Smooth muscle cell (in vitro differentiated cells): ENCODE measurements around the gene TRPM1. TPM values are rescaled to one million over a fixed set of nuclear protein-coding genes. Genes with fewer than 3 reads are reported as not detected.
A peak's percentile ranks its signal among the peaks of the same experiment; 100 is the strongest.

Experiments
- DNase-seq: peaks from one replicate; lab custom pipeline; 2025; ENCODE audit not compliant: unreplicated experiment; lab: John Stamatoyannopoulos, UW
- H2AFZ ChIP-seq: fragments of 200-600 bp; sonication (generic); 2 replicates; pipeline ENCODE4 v1.6.0; 2016; ENCODE audit warnings: antibody characterized with exemption, low read depth, mild to moderate bottlenecking
- H3F3A ChIP-seq: fragments of 200-600 bp; sonication (generic); 2 replicates; pipeline ENCODE4 v1.6.0; 2017; ENCODE audit warnings: antibody characterized with exemption, low read depth
- H3K27ac ChIP-seq: fragments of 200-600 bp; sonication (generic); 2 replicates; pipeline ENCODE4 v1.5.1; 2016; ENCODE audit warnings: low read depth, mild to moderate bottlenecking
- H3K27me3 ChIP-seq: fragments of 200-600 bp; sonication (generic); 2 replicates; pipeline ENCODE4 v1.6.1; 2016; ENCODE audit warnings: low read depth, mild to moderate bottlenecking
- H3K36me3 ChIP-seq: fragments of 200-600 bp; sonication (generic); 2 replicates; pipeline ENCODE4 v1.5.1; 2016; ENCODE audit warnings: low read depth
- H3K4me1 ChIP-seq: fragments of 200-600 bp; sonication (generic); 2 replicates; pipeline ENCODE4 v1.5.1; 2016; ENCODE audit warnings: low read depth
- H3K4me2 ChIP-seq: fragments of 200-600 bp; sonication (generic); 2 replicates; pipeline ENCODE4 v1.6.0; 2016; ENCODE audit warnings: mild to moderate bottlenecking
- H3K4me3 ChIP-seq: fragments of 200-600 bp; sonication (generic); 2 replicates; pipeline ENCODE4 v1.5.1; 2016; ENCODE audit warnings: mild to moderate bottlenecking
- H3K79me2 ChIP-seq: fragments of 200-600 bp; sonication (generic); 2 replicates; pipeline ENCODE4 v1.6.0; 2016; ENCODE audit warnings: low read depth, mild to moderate bottlenecking
- H3K9ac ChIP-seq: fragments of 200-600 bp; sonication (generic); 2 replicates; pipeline ENCODE4 v1.6.0; 2016; ENCODE audit warnings: low read depth
- H3K9me3 ChIP-seq: fragments of 200-600 bp; sonication (generic); replicated peaks from 2 replicates; pipeline ENCODE4 v1.5.1; 2016; ENCODE audit warnings: low read depth
- H4K20me1 ChIP-seq: fragments of 200-600 bp; sonication (generic); 2 replicates; pipeline ENCODE4 v1.6.0; 2016; ENCODE audit warnings: low read depth
- WGBS: methylation state at CpG from one replicate; pipeline ENCODE4 v1.1.7; 2016; ENCODE audit warnings: low lambda C conversion rate; 5-methylcytosine and 5-hydroxymethylcytosine counted together
- polyA plus RNA-seq: library from polyadenylated mRNA; unstranded; fragments of >200 nt; fragmentation: Nextera tagmentation; extraction: Ambion mirVana; gene quantifications from 2 replicates; pipeline ENCODE4 v1.2.1, GENCODE V29; 2016
- total RNA-seq: library from RNA; depleted of rRNA; stranded (reverse); fragments of >200 nt; gene quantifications from 2 replicates; pipeline ENCODE4 v1.2.3, GENCODE V29; 2014
- TF ChIP-seq, protein P1 (sequence below): fragments of 200-600 bp; sonication (generic); IDR thresholded peaks from 2 replicates; pipeline ENCODE4 v1.5.1; 2017; ENCODE audit warnings: borderline replicate concordance, mild to moderate bottlenecking, antibody characterized with exemption; ENCODE audit not compliant: insufficient read depth, poor library complexity, severe bottlenecking

TRPM1 gene
- total and polyA plus RNA-seq, 2 experiments from 2014 or later, result not detected

DNA sequence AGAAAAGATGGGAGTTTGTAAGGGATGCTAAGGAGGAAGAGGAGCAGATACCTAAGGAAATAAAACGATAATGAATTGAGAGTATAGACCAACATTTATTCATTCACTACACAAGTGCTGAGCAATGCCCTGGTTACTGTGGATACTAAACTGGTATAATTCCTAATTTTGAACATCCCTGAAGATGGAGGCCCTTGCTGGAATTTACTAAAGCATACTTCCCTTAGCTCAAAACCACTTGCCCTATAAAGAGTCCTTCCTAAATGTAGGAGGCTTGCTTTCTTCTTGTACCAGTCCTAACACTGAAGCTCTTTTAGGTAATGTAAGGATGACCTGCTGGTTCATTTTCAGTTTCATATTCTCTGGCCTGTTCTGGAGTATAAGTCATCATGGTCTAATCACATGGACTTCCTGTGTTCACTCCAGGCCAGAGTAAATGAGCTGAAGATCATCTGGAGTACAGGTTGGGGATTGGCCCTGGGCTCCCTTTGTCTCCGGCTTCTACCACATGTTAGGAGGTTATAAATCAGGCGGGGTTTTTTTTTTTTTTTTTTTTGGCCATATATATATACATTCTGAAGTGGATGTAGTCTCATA is 70.0 kb downstream of the TRPM1 start:
- Histone ChIP-seq H3K9me3 (no peaks in the 10 kb centered on the region), H3K27ac (no peak overlapping the region), H3K9ac (no peak overlapping the region), H3F3A (no peaks in the 10 kb centered on the region), H3K4me2 (no peak overlapping the region), H3K4me3 (no peak overlapping the region), H3K4me1 (no peaks in the 10 kb centered on the region), H3K79me2 (no peaks in the 10 kb centered on the region), H4K20me1 (no peaks in the 10 kb centered on the region), H3K27me3 (no peaks in the 10 kb centered on the region), H2AFZ (no peak overlapping the region), H3K36me3 (no peaks in the 10 kb centered on the region)
- TF ChIP-seq, protein P1, sequence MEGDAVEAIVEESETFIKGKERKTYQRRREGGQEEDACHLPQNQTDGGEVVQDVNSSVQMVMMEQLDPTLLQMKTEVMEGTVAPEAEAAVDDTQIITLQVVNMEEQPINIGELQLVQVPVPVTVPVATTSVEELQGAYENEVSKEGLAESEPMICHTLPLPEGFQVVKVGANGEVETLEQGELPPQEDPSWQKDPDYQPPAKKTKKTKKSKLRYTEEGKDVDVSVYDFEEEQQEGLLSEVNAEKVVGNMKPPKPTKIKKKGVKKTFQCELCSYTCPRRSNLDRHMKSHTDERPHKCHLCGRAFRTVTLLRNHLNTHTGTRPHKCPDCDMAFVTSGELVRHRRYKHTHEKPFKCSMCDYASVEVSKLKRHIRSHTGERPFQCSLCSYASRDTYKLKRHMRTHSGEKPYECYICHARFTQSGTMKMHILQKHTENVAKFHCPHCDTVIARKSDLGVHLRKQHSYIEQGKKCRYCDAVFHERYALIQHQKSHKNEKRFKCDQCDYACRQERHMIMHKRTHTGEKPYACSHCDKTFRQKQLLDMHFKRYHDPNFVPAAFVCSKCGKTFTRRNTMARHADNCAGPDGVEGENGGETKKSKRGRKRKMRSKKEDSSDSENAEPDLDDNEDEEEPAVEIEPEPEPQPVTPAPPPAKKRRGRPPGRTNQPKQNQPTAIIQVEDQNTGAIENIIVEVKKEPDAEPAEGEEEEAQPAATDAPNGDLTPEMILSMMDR, result no peak
- 98% methylated on average over 3 of the region's 3 CpGs for WGBS
- DNase-seq, result no peak

DNA sequence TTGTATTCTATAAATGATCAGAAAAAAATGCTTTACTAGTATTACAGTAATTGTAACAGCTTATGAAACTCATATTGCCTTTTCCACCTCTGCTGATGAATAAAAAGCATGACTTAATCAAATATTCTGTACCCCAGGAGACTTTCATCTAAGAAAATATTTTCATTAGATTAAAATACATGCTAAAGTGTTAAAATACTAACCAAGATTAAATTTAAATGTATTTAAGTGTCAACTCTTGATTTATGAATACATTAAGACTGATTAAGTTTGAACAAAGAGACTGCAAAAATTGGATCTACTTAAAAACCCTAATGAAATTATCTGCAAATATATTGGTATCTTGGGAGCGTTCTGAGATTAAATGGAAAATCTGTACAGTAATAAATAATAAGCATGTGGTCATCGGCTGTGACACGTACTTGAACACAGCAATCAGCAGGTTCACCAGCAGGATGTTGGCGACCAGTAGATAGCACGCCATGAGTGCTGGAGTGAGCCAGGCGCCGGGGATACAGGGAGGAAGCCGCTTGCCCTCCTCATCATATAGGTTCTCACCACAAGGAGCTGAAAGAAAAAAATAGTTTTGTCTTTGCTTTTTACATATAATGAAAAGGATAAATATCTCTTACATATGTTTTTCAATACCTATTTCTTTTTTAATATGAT is 73.5 kb downstream of the TRPM1 start:
- 97% methylated on average over 8 of the region's 8 CpGs for WGBS
- H3K27ac ChIP-seq, result no peak overlapping the region
- no peak overlapping the region for H2AFZ ChIP-seq
- no peaks in the 10 kb centered on the region for H3K9me3 ChIP-seq
- no peak for DNase-seq
- H3K4me3 ChIP-seq, result no peak overlapping the region
- H3K27me3 ChIP-seq, result no peaks in the 10 kb centered on the region
- H3K4me1 ChIP-seq, result peaks cover 15% of the 10 kb centered on the region
- no peaks in the 10 kb centered on the region for H3K36me3 ChIP-seq
- TF ChIP-seq, protein P1, result no peak
- H4K20me1 ChIP-seq, result no peaks in the 10 kb centered on the region
- no peaks in the 10 kb centered on the region for H3F3A ChIP-seq
- no peak overlapping the region for H3K9ac ChIP-seq
- no peak overlapping the region for H3K4me2 ChIP-seq
- no peaks in the 10 kb centered on the region for H3K79me2 ChIP-seq

DNA sequence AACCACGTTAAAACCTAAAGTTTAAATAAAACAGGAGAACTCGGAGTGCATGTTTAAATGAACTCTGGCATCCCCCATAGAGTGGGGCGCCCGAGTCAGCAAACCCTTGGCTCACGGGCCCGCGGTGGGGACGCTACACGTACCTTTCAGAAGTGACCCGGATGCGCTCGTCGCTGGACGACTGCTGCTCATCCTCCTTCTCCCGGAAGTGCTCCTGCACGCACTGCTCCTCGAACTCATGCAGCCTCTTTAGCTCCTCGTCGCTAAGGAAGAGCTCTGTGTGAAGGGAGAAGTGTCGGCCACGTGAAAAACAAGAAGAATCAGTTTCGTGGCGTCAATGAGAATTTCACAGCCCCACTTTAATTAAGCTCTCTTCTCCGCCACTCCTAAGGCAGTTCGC is 75.5 kb downstream of the TRPM1 start:
- Histone ChIP-seq H3K4me1 (peaks cover 15% of the 10 kb centered on the region), H3K4me3 (no peak overlapping the region), H3K79me2 (no peaks in the 10 kb centered on the region), H3K4me2 (no peak overlapping the region), H3F3A (no peaks in the 10 kb centered on the region), H3K9ac (no peak overlapping the region), H4K20me1 (no peaks in the 10 kb centered on the region), H3K36me3 (no peaks in the 10 kb centered on the region), H3K27me3 (no peaks in the 10 kb centered on the region), H2AFZ (no peak overlapping the region), H3K9me3 (no peaks in the 10 kb centered on the region), H3K27ac (no peak overlapping the region)
- no peak for DNase-seq
- TF ChIP-seq, protein P1, result no peak
- 94% methylated on average over 25 of the region's 25 CpGs for WGBS

DNA sequence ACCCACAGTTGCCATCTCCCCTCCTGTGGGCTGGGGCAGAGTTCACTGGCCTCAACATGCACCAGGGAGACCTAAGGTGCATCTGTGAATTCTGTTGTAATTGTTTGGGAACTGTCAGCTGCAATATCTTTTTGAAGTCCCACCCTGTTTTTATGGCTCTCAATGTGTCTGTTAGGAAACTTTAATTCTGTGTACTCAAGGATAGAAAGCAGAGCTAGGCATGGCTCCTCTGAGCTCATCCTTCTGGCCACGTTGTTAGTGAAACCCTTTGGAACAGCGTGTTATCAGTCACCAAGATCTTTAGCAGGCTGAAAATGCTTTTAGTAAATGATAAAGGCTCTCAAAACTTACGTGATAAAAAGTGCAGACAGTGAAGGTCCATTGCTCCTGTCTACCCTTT is 76.5 kb downstream of the TRPM1 start:
- Histone ChIP-seq H3K9me3 (no peaks in the 10 kb centered on the region), H3K9ac (no peak overlapping the region), H4K20me1 (no peaks in the 10 kb centered on the region), H3K36me3 (no peaks in the 10 kb centered on the region), H3K4me2 (peak overlapping the region; percentile 72), H3K4me3 (no peak overlapping the region), H3F3A (no peaks in the 10 kb centered on the region), H3K4me1 (peaks cover 15% of the 10 kb centered on the region), H3K27ac (peak overlapping the region; percentile 47), H3K27me3 (no peaks in the 10 kb centered on the region), H3K79me2 (no peaks in the 10 kb centered on the region), H2AFZ (peak overlapping the region; percentile 56)
- WGBS, result 6% methylated on average over 3 of the region's 3 CpGs
- TF ChIP-seq, protein P1, result no peak
- no peak for DNase-seq
